WTC11 (cell line): Measurements from ENCODE around the gene LILRB2. TPM values are rescaled to one million over a fixed set of nuclear protein-coding genes. Genes with fewer than 3 reads are reported as not detected.

ENCODE experiments used
- ATAC-seq: fragments of 200-7000 bp; cut with Tn5 transposase; 2 replicates; pipeline ENCODE4 v1.10.0; 2021; ENCODE audit warnings: mild to moderate bottlenecking, moderate library complexity
- CTCF ChIA-PET: fragments of 300-600 bp; sonication (Branson Sonifier 250); formaldehyde crosslinking; loops from one replicate; lab custom pipeline; 2021; ENCODE audit warnings: antibody characterized with exemption; lab: Charles Lee
- POLR2A ChIA-PET: fragments of 350-600 bp; sonication (Branson Sonifier 250); formaldehyde crosslinking; loops from one replicate; lab custom pipeline; 2021; ENCODE audit warnings: antibody characterized with exemption; lab: Charles Lee
- DNase-seq: peaks from one replicate; pipeline ENCODE4 v3.0.0; 2021; ENCODE audit warnings: low spot score
- H3K27ac Mint-ChIP-seq: 2 replicates; pipeline ENCODE4 v1.8.0; 2021; ENCODE audit warnings: mixed read lengths
- H3K27me3 Mint-ChIP-seq: 2 replicates; pipeline ENCODE4 v1.8.0; 2021; ENCODE audit warnings: low read depth, mild to moderate bottlenecking, moderate library complexity, mixed read lengths
- H3K36me3 Mint-ChIP-seq: 2 replicates; pipeline ENCODE4 v1.8.0; 2021; ENCODE audit warnings: mixed read lengths
- H3K4me1 Mint-ChIP-seq: 2 replicates; pipeline ENCODE4 v1.8.0; 2022; ENCODE audit warnings: mixed read lengths
- H3K4me3 Mint-ChIP-seq: 2 replicates; pipeline ENCODE4 v1.8.0; 2021; ENCODE audit warnings: mild to moderate bottlenecking, moderate library complexity, mixed read lengths
- H3K9me3 Mint-ChIP-seq: 2 replicates; pipeline ENCODE4 v1.8.0; 2021; ENCODE audit warnings: mixed read lengths
- AR ChIP-seq: fragments of 250-450 bp; sonication (Bioruptor Pico); IDR thresholded peaks from 2 replicates; pipeline ENCODE4 v1.9.0; 2021; ENCODE audit warnings: mild to moderate bottlenecking
- ATF3 ChIP-seq: sonication (generic); formaldehyde crosslinking; conservative IDR thresholded peaks from 2 replicates; pipeline ENCODE4 v1.8.1; 2022; ENCODE audit warnings: mild to moderate bottlenecking, missing genetic modification reagents
- CTCF ChIP-seq: fragments of 200-600 bp; IDR thresholded peaks from 2 replicates; pipeline ENCODE4 v1.8.0; 2022; ENCODE audit warnings: antibody characterized with exemption
- ELF4 ChIP-seq: sonication (generic); formaldehyde crosslinking; IDR thresholded peaks from 2 replicates; pipeline ENCODE4 v1.8.1; 2022; ENCODE audit warnings: low read depth, mild to moderate bottlenecking, moderate library complexity, missing genetic modification reagents
- GABPB1 ChIP-seq: sonication (generic); formaldehyde crosslinking; IDR thresholded peaks from 2 replicates; pipeline ENCODE4 v1.8.1; 2023; ENCODE audit warnings: mild to moderate bottlenecking, missing genetic modification reagents
- JAZF1 ChIP-seq: fragments of 250-450 bp; sonication (Bioruptor Pico); IDR thresholded peaks from 2 replicates; pipeline ENCODE4 v1.9.0; 2021; ENCODE audit warnings: moderate library complexity, mild to moderate bottlenecking, inconsistent platforms
- MAX ChIP-seq: sonication (generic); formaldehyde crosslinking; IDR thresholded peaks from 2 replicates; pipeline ENCODE4 v1.8.0; 2022; ENCODE audit warnings: mild to moderate bottlenecking, missing genetic modification reagents
- MXD4 ChIP-seq: fragments of 250-450 bp; sonication (Bioruptor Pico); IDR thresholded peaks from 2 replicates; pipeline ENCODE4 v1.8.0; 2021; ENCODE audit warnings: mild to moderate bottlenecking, moderate library complexity, borderline replicate concordance
- RORB ChIP-seq: fragments of 250-450 bp; sonication (Bioruptor Pico); IDR thresholded peaks from 2 replicates; pipeline ENCODE4 v1.9.0; 2021; ENCODE audit warnings: mild to moderate bottlenecking
- SMAD3 ChIP-seq: sonication (generic); formaldehyde crosslinking; IDR thresholded peaks from 2 replicates; pipeline ENCODE4 v1.8.0; 2022; ENCODE audit warnings: missing genetic modification reagents, mild to moderate bottlenecking, borderline replicate concordance
- STAT6 ChIP-seq: sonication (generic); formaldehyde crosslinking; conservative IDR thresholded peaks from 2 replicates; pipeline ENCODE4 v1.8.1; 2023; ENCODE audit warnings: mild to moderate bottlenecking, low read depth, missing genetic modification reagents, moderate library complexity
- TEAD1 ChIP-seq: sonication (generic); formaldehyde crosslinking; IDR thresholded peaks from 2 replicates; pipeline ENCODE4 v1.8.0; 2022; ENCODE audit warnings: mild to moderate bottlenecking, missing genetic modification reagents
- USF1 ChIP-seq: sonication (generic); formaldehyde crosslinking; IDR thresholded peaks from 2 replicates; pipeline ENCODE4 v1.8.0; 2022; ENCODE audit warnings: mild to moderate bottlenecking, missing genetic modification reagents
- ZBTB43 ChIP-seq: sonication (generic); formaldehyde crosslinking; IDR thresholded peaks from 2 replicates; pipeline ENCODE4 v1.8.1; 2023; ENCODE audit warnings: mild to moderate bottlenecking, missing genetic modification reagents
- ZMAT4 ChIP-seq: fragments of 250-450 bp; sonication (Bioruptor Pico); IDR thresholded peaks from 2 replicates; pipeline ENCODE4 v1.9.0; 2021; ENCODE audit warnings: mild to moderate bottlenecking
- ZNF232 ChIP-seq: sonication (generic); formaldehyde crosslinking; IDR thresholded peaks from 2 replicates; pipeline ENCODE4 v1.8.0; 2022; ENCODE audit warnings: mild to moderate bottlenecking, missing genetic modification reagents
- ZNF317 ChIP-seq: sonication (generic); formaldehyde crosslinking; IDR thresholded peaks from 2 replicates; pipeline ENCODE4 v1.8.1; 2023; ENCODE audit warnings: low read depth, mild to moderate bottlenecking, moderate library complexity, missing genetic modification reagents, borderline replicate concordance
- ZNF396 ChIP-seq: fragments of 250-450 bp; sonication (Bioruptor Pico); IDR thresholded peaks from 2 replicates; pipeline ENCODE4 v1.8.0; 2021; ENCODE audit warnings: mild to moderate bottlenecking, moderate library complexity, borderline replicate concordance
- ZNF423 ChIP-seq: fragments of 250-450 bp; sonication (Bioruptor Pico); IDR thresholded peaks from 2 replicates; pipeline ENCODE4 v2.1.2; 2022; ENCODE audit warnings: mild to moderate bottlenecking, moderate library complexity
- total RNA-seq: library from RNA; stranded (reverse); gene quantifications from 3 replicates; pipeline ENCODE4 v1.2.3, GENCODE V29; 2021

The LILRB2 gene
- total RNA-seq, 1 experiment from 2014 or later = not detected

GRCh38 chr19:54248016-54248601 is 32.8 kb downstream of the LILRB2 start (continued):
- TF ChIP-seq STAT6 (no peak), ZNF232 (CRISPR knock-in tag) (no peak), ZNF396 (CRISPR knock-in tag) (no peak), ZBTB43 (CRISPR knock-in tag) (no peak), SMAD3 (CRISPR knock-in tag) (no peak), CTCF (no peak), GABPB1 (CRISPR knock-in tag) (no peak), RORB (CRISPR knock-in tag) (no peak)
- TF ChIP-seq, all 79 proteins: peak for 0

- H3K4me3 Mint-ChIP-seq = no peak overlapping the region
- no peaks in the 10 kb centered on the region for H3K36me3 Mint-ChIP-seq
- no peak overlapping the region for H3K27ac Mint-ChIP-seq
- POLR2A ChIA-PET = no interaction called here
- CTCF ChIA-PET = interaction anchor here (1.0 to 1.5 kb wide), 3 partner anchors 19 to 77 kb away, joined by 3 to 5 read pairs (median 3); no protein-coding TSS in a partner anchor
- DNase-seq (no peak), ATAC-seq (no peak)
- TF ChIP-seq MXD4 (no peak), TEAD1 (no peak), ZBTB43 (CRISPR knock-in tag) (no peak), ZMAT4 (CRISPR knock-in tag) (no peak), ZNF423 (CRISPR knock-in tag) (no peak), ELF4 (no peak), USF1 (CRISPR knock-in tag) (no peak), ATF3 (no peak), MAX (no peak), JAZF1 (CRISPR knock-in tag) (no peak), ZNF317 (CRISPR knock-in tag) (no peak), AR (CRISPR knock-in tag) (no peak)
- H3K4me1 Mint-ChIP-seq = no peaks in the 10 kb centered on the region
- H3K9me3 Mint-ChIP-seq = no peaks in the 10 kb centered on the region
- H3K27me3 Mint-ChIP-seq = peaks cover 26% of the 10 kb centered on the region
Measured at GRCh38 chr19:54247106-54247930, 33.6 kb downstream of the LILRB2 start.
